Measurements from ENCODE around the gene PCDHGB7.

The PCDHGB7 gene

DNA sequence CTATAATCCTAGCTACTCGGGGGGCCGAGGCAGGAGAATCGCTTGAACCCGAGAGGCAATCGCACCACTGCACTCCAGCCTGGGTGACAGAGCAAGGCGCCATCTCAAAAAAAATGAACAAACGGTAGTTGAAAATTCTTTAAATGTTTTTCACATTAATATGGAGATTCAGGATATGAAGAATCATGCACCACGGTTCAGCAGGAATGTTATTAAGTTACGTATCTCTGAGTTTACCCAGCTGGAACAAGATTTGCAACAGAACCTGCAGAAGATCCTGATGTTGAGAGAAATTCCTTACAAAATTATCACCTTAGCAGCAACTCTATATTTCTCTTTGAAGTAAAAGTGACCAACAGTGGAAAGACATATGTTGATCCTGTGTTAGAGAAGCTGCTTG is 22.9 kb downstream of the PCDHGB7 start:
- TF ChIP-seq, protein P1, sequence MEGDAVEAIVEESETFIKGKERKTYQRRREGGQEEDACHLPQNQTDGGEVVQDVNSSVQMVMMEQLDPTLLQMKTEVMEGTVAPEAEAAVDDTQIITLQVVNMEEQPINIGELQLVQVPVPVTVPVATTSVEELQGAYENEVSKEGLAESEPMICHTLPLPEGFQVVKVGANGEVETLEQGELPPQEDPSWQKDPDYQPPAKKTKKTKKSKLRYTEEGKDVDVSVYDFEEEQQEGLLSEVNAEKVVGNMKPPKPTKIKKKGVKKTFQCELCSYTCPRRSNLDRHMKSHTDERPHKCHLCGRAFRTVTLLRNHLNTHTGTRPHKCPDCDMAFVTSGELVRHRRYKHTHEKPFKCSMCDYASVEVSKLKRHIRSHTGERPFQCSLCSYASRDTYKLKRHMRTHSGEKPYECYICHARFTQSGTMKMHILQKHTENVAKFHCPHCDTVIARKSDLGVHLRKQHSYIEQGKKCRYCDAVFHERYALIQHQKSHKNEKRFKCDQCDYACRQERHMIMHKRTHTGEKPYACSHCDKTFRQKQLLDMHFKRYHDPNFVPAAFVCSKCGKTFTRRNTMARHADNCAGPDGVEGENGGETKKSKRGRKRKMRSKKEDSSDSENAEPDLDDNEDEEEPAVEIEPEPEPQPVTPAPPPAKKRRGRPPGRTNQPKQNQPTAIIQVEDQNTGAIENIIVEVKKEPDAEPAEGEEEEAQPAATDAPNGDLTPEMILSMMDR (IDR thresholded peaks at IDR 0.05) = no peak

DNA sequence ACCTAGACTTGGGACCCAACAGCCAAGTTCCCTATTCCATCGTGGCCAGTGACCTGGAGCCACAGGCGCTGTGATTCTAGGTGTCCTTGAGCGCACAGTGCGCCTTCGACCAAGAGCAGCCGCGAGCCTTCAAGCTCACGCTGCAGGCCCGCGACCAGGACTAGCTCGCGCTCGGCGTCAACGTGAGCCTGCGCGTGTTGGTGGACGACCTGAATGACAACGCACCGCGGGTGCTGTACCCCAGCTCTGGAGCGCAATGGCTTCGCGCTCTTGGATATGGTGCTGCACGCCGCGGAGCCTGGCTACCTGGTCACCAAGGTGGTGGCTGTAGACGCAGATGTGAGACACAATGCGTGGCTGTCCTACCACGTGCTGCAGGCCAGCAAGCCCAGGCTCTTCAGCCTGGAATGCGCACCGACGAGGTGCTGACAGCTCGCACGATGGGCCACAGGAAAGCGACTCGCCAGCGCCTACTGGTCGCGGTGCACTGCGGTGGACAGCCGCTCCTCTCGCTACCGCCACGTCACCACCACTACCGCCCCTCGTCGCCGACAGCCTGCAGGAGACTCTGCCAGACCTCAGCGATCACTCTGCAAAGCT is 24.2 kb downstream of the PCDHGB7 start:
- TF ChIP-seq, protein P1 (IDR thresholded peaks at IDR 0.05) = no peak

DNA sequence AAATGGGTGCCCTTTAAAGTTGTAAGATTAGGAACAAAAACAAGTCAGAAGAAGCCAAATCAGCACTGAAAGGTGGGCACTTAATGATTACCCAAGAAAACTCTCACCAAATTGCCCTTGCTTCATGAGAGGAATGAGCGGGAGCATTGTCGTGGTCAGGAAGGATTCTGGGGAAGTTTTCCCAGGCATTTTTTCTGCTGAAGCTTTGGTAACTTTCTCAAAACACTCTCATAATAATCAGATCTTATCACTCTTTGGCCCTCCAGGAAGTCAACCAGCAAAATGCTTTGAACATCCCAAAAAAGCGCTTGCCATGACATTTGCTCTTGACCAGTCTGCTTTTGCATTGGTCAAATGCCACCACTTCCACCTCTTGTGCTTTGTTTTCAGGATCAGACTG is 47.9 kb downstream of the PCDHGB7 start:
- TF ChIP-seq, protein P1 (IDR thresholded peaks at IDR 0.05) = no peak

Data from LNCAP (cell line).